GM21515 (cell line): ENCODE data around the gene TTLL13.

ENCODE experiments used
- ATAC-seq: cut with Tn5 transposase; IDR thresholded peaks from one replicate; pipeline ENCODE4 v1.9.1; 2021; ENCODE audit not compliant: unreplicated experiment

The TTLL13 gene

DNA sequence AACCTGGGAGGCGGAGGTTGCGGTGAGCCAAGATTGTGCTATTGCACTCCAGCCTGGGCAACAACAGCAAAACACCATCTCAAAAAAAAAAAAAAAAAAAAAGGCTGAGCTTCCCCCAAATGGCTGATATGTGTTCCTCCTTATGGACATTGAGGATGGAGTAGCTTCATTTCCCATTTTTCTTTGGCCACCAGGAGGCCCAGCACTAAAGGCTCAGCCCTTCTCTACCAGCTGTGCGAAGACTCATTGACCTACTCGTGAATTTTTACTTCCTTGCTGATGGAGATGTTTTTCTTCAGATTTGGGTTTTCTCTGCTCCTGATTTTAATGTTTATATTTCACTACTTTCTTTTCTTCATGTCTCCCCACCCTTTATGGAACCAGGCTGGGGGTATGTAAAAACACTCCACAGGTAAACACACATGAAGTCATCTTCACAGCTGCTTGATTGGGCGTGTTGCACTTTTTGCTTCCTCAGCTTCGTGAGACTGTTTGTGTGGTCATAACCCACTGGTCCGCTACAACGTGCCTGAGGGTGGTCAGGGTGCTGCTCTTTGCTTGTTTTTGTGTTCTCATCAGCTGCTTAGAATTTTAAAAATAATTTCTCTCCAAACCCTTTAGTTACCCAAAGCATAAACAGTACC, 34.7 kb upstream of the TTLL13 start:
- ATAC-seq: no peak

DNA sequence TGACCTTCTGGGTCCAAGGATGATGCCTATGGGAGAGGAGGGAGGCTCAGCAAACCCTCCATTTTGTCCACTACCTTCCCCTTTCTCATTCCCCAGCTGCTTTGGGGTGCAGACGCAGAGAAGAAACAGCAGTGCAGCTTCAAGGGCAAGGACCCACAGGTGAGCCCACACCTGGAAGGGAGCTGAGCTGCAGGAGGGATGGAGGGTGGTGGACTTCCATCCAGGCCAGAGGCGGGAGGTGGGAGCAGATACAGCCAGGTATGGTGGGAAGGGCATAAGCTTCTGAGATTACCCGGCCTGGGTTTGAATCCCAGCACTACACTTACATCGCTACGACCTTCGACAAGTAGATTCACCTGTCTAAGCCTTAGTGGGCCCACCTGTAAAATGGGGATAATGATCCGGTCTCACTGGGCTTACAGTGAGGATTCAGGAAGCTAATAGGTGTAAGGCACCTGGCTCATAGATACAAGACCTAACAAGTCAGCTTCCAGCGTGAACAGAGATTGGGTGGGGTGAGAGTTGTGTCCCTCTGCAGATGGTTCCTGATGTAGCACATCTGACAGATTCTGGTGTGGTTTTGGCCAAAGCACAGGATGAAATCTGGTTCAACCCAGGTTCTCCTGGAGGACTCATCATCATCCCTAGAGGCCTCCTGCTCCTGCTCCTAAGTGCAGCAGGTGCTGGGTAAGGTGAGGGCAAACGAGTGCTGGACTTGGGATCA, 31.5 kb upstream of the TTLL13 start:
- ATAC-seq: no peak

DNA sequence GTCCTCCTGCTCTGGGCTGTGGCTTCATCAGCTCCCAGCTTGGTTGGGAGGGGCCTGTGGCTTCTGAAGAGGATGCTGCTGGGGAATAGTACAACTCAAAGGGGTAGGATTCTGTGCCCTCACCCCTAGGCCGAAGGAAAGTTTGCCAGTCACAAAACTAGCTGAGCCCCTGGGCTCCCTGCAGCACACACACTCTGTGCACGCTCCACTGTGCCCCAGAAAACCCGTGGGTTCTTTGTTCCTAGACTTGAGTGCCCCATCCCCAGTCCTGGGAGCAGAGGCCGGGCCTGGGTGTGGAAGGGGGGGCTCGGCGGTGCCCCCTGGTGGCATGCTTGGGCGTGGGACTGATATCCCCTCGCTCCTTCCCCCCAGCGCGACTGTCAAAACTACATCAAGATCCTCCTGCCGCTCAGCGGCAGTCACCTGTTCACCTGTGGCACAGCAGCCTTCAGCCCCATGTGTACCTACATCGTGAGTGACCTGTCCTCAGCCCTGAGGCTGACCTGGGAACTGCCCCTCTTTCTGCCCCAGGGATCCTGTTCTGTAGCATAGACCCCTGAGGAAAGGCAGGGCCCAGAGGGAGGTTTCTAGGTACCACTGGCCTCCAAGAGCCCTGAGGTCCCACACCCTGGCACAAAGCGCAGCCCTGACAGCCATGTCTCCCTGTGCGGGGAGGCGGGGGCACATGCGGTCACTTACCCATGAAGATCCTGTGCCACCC, 29.8 kb upstream of the TTLL13 start:
- no peak for ATAC-seq

DNA sequence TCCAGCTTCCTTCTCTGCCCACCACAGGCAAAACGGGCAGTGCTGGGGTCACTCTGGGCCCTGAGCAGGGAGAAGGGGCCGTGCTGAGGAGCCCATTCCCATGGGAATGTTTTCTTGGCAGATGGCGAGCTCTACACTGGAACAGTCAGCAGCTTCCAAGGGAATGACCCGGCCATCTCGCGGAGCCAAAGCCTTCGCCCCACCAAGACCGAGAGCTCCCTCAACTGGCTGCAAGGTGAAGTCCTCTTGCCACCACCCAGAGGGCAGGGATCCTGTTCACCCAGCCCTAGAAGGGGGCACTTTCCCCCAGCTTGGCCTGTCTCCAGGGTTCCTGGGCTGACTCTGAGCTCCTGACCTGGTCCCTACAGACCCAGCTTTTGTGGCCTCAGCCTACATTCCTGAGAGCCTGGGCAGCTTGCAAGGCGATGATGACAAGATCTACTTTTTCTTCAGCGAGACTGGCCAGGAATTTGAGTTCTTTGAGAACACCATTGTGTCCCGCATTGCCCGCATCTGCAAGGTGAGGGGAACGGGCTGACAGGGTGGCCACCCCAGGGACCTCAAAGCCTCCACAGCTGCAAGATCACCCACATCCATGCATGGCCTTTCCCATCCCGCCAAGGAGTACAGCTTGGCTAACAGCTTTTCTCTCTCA, 28.0 kb upstream of the TTLL13 start:
- no peak for ATAC-seq

DNA sequence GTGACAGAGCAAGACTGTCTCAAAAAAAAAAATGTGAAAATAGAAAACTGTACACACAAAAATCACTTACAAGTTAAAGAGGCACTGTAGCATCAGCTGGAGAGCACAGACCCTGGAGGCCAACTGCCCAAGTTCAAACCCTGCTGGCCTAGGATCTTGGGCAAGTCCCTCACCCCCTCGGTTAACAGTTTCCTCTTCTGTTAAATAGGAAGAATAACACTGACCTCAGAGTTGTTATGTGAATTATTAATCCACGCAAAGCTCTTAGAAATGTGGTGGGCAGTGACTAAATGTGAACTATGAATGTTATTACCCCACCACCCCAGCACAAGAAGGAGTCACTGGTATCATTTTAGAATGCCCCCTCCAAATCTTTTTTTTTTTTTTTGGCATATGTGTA, 26.8 kb upstream of the TTLL13 start:
- no peak for ATAC-seq

DNA sequence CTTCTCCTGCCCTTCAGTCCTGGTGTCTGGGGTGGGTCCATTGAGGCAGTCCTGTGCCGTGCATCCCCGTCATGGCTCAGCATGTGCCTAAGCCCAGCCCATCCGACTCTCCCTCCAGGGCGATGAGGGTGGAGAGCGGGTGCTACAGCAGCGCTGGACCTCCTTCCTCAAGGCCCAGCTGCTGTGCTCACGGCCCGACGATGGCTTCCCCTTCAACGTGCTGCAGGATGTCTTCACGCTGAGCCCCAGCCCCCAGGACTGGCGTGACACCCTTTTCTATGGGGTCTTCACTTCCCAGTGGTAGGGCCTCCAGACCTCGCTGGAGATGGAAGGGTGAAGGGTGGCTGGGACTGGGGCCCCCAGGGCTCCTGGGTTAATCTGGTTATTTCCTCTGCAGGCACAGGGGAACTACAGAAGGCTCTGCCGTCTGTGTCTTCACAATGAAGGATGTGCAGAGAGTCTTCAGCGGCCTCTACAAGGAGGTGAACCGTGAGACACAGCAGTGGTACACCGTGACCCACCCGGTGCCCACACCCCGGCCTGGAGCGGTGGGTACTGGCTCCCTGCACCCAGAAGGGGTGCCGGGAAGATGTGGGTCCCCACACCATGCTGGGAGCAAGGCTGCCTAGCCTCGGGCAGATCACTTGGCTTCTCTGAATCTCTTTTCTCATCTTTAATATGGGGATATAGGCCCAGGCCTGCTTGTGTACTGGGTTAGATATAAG, 25.8 kb upstream of the TTLL13 start:
- no peak for ATAC-seq

DNA sequence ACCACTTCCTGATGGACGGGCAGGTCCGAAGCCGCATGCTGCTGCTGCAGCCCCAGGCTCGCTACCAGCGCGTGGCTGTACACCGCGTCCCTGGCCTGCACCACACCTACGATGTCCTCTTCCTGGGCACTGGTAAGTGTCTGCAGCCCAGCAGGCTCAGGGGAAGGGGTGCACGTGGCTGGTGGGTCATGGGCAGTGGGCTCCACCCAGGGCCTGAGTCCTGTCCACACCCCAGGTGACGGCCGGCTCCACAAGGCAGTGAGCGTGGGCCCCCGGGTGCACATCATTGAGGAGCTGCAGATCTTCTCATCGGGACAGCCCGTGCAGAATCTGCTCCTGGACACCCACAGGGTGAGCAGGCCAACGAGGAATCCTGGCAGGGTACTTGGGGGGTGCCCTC, 24.3 kb upstream of the TTLL13 start:
- no peak for ATAC-seq

DNA sequence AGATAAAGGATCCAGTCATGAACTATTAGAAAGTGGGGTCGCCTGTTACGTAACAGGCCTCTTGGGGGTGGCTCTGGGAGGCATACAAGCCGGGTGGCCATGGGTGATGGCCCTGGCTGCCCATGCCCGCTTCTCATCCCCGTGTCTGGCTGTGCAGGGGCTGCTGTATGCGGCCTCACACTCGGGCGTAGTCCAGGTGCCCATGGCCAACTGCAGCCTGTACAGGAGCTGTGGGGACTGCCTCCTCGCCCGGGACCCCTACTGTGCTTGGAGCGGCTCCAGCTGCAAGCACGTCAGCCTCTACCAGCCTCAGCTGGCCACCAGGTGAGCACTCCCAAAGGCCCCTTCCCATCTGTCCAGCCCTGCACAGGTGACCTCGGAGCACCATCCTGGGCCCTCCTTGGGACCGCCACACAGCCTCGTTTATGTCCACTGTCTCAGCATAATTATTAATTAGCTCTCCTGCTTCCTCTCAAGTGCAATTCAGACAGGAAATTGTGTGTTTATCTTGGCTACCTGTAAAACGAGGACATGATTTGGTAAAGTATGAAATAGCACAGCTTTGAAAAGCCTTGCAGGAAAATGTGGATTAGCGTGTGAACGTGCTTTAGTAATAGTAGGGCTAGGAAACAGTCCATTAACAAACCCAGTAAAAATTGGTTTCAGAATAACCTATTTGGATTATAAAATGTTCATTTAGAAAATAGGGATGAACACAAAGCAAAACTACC, 23.7 kb upstream of the TTLL13 start:
- ATAC-seq: no peak

DNA sequence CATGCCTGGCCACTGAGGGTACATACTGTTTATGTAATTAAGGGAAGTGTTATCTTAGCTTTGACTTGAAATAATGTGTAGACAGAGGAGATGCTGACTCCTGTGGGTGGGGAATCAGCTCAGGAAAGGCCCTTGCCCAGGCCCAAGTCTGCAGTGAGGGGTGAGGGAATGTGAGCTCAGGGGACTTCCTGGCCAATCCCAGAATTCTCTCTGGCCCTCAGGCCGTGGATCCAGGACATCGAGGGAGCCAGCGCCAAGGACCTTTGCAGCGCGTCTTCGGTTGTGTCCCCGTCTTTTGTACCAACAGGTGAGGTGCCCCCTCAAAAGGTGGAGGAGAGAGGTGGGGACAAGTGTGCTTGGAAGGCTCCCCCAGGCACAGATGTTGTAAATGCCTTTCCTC, 22.0 kb upstream of the TTLL13 start:
- no peak for ATAC-seq

DNA sequence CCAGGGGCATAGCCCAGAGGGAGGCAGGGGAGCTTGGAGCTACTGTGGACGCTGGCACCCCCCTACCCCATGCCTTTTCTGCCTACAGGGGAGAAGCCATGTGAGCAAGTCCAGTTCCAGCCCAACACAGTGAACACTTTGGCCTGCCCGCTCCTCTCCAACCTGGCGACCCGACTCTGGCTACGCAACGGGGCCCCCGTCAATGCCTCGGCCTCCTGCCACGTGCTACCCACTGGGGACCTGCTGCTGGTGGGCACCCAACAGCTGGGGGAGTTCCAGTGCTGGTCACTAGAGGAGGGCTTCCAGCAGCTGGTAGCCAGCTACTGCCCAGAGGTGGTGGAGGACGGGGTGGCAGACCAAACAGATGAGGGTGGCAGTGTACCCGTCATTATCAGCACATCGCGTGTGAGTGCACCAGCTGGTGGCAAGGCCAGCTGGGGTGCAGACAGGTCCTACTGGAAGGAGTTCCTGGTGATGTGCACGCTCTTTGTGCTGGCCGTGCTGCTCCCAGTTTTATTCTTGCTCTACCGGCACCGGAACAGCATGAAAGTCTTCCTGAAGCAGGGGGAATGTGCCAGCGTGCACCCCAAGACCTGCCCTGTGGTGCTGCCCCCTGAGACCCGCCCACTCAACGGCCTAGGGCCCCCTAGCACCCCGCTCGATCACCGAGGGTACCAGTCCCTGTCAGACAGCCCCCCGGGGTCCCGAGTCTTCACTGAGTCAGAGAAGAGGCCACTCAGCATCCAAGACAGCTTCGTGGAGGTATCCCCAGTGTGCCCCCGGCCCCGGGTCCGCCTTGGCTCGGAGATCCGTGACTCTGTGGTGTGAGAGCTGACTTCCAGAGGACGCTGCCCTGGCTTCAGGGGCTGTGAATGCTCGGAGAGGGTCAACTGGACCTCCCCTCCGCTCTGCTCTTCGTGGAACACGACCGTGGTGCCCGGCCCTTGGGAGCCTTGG, 21.3 kb upstream of the TTLL13 start:
- ATAC-seq: no peak

DNA sequence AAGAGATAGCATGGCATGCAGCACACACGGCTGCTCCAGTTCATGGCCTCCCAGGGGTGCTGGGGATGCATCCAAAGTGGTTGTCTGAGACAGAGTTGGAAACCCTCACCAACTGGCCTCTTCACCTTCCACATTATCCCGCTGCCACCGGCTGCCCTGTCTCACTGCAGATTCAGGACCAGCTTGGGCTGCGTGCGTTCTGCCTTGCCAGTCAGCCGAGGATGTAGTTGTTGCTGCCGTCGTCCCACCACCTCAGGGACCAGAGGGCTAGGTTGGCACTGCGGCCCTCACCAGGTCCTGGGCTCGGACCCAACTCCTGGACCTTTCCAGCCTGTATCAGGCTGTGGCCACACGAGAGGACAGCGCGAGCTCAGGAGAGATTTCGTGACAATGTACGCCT, 20.4 kb upstream of the TTLL13 start:
- ATAC-seq: no peak

DNA sequence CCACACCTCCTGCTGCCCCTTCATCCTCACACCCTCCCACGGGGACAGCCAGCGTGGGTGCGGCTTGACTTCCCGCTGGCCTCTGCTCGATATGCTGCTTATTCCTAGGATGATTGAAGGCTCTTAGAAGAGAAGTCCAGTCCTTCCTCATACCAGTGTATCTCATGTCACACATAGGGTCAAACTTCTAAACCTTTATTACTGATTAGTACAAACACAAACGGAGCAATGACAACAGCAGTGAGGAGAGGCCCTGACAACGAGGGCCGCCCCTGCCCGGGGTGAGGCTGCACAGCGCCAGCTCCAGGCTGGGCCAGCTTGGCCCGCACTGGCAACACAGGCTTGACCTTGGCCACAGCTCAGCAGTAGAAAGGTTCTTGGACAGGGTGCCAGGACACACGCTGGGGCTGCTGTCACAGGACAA, 19.3 kb upstream of the TTLL13 start:
- ATAC-seq: no peak

DNA sequence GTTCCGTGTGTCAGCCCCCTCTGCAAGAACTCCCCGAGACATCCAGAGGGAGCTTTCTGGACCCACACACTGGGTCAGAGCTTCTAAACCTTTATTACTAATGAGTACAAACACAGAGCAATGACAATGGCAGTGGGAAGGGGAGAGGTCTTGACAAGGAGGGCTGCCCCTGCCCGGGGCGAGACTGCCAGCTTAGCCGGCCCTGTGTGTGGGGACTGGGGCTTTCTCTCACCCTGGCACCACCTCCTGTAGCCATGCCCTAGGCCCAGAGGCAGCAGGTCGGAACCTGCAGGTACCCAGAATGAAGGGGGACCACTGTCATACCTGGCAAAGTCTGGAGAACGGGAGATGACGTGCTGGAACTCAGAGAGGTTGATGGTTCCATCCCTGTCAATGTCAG, 18.7 kb upstream of the TTLL13 start:
- no peak for ATAC-seq

DNA sequence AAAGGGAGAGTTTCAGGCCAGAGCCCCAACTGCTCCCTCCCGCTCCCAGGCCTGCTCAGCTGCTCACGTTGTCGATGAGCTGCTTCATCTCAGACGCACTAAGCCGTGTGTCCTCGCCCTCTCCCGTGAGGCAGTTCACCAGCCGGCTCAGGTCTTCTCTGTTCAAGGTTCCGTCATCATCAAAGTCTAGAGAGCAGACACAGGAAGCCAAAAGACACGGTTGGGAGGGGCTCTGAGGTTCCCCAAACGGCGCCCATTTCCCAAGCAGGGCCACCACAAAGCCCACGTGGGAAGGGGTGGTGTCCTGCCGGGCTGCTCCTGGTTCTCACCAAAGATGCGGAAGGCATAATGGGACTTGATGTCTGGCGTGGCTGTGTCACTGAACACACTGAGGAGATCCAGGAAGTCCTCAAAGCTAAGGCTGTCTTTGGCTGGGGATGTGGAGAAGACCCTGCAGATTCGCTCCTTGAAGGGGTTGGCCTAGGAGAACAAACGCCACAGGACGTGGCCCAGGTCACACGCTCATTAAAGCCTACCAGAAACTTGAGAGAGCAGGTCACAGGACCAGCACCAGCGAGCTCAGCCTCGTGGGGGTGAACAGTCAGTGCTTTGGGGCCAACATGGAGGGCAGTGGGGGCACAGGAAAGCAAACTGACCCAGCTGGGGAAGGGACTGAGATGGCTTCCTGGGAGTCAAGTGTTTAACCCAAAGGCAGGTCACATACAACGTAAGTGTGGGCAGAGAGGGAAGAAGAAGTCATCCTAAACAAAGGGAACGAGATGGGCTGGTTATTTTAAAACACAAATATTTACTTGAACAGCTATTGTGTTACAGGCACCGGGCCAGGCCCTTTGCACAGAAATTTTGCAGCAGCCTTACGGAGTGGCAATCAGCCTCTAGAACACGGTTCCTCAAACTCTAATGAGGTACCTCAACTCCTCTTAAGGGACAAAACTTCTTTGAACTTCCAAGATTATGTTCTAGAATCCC, 18.0 kb upstream of the TTLL13 start:
- no peak for ATAC-seq

DNA sequence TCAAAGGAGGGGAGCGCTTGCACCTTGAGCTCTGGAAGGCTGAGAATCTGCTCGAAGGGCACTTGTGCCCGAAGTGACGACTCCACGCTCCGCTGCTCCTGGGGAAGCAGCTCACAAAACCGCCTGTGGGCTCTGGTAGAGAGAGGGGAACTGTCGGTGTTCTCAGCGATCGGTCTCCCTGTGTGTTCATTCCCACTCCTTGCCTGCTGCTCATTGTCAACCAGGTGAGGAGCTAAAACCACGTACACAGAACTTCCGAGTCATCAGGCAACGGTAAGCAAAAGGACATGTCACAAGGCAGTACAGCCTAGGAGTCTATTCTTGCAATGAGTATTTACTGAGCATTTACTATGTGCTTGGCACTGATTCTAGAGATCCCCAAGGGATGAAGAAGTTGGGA, 17.2 kb upstream of the TTLL13 start:
- no peak for ATAC-seq

DNA sequence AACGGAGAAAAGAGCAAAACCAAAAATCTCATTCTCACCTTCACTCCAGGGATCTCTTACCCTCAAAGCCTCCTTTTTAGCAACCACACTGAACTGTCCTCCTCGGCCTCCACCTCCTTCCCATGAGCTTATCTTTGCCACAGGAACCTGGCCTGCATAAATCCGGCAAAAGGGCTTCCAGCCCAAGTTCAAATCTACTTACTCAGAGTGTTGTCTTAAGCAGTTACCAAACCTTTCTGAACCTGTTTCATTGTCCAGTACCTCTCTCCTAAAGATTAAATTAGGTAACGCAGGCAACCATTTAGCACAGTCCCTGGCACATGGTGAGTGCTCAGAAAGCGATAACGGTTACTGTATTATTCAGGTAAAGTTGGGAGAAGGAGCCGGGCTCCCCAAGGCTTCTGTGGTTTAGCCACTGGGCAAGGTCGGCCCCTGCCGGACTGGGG, 16.4 kb upstream of the TTLL13 start:
- ATAC-seq: peak; percentile 0

DNA sequence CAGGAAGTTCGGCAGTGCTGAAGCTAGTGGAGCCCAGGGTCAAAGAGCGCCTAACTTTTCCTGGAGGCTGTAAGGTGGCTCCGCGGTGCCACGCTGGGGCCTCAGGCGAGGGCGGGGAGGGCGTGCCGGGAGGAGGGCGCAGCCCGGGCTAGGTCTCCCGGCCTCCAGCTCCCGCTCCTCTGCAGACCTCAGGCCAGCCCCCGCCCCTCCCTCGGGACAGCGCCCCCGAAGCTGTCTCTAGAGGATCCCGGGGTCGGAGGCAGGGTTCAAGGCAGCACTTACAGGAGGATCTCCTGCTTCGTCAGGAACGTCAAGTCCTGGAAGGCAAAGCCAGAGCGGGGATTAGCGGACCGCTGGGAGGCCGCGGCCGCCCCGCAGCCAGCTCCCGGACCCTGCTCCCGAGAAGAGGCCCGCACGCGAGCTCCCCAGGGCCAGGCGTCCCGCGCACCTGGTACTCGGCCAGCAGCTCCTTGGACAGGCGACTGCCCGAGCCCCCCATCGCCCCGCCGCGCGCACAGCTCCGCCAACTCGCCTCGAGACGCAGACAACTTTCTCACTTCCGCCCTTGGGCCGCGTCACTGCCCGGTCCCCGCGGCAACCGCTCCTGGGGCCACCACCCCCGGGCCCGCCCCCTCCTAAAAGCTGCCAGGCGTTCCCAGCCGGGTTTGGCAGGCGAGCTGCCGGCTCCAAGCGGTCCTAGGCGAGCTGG, 15.8 kb upstream of the TTLL13 start, which contains the start of gene CIB1:
Gene CIB1 (minus strand): TSS at position 555 of the 709 bp plus-strand sequence. CDS start 56 bp downstream, at position 499.
- ATAC-seq: peak; percentile 74
